ENCODE results near the gene MLLT10.
"Not testable (repeated sequence)": the region's sequence is repeated elsewhere in the genome, so short reads cannot be mapped to it uniquely, and the experiment has no call there.

Gene MLLT10

GRCh38 chr10:21587391-21587790, 53.4 kb downstream of the MLLT10 start:
- TF ChIP-seq CTCF (IDR thresholded peaks at IDR 0.05; ENCODE audit: low read depth, low read length): no peak

GRCh38 chr10:21588159-21588558, 54.1 kb downstream of the MLLT10 start:
- DNase-seq (ENCODE audit: low read depth in 2 of 2): not testable (repeated sequence)

More at GRCh38 chr10:21587391-21587790, 53.4 kb downstream of the MLLT10 start:
- DNase-seq (ENCODE audit: low read depth in 2 of 2): no peak
- H3K4me3 ChIP-seq (replicated peaks in 1 of 2; ENCODE audit: low read depth in 2 of 2, low read length in 2 of 2): no peak overlapping the region

GRCh38 chr10:21593986-21594385, 60.0 kb downstream of the MLLT10 start:
- H3K4me3 ChIP-seq (replicated peaks in 1 of 2; ENCODE audit: low read depth in 2 of 2, low read length in 2 of 2): no peak overlapping the region
- no peak for DNase-seq (ENCODE audit: low read depth in 2 of 2)
- no peak for TF ChIP-seq CTCF (IDR thresholded peaks at IDR 0.05; ENCODE audit: low read depth, low read length)

More at GRCh38 chr10:21588159-21588558, 54.1 kb downstream of the MLLT10 start:
- not testable (repeated sequence) for H3K4me3 ChIP-seq (replicated peaks in 1 of 2; ENCODE audit: low read depth in 2 of 2, low read length in 2 of 2)

GRCh38 chr10:21599582-21599981, 65.5 kb downstream of the MLLT10 start:
- no peak overlapping the region for H3K4me3 ChIP-seq (replicated peaks in 1 of 2; ENCODE audit: low read depth in 2 of 2, low read length in 2 of 2)
- TF ChIP-seq CTCF (IDR thresholded peaks at IDR 0.05; ENCODE audit: low read depth, low read length): no peak
- DNase-seq (ENCODE audit: low read depth in 2 of 2): peak in 1 of 2 donors; percentile 5

- no peak for DNase-seq (ENCODE audit: low read depth in 2 of 2)
- H3K4me3 ChIP-seq (replicated peaks in 1 of 2; ENCODE audit: low read depth in 2 of 2, low read length in 2 of 2): no peak overlapping the region
- TF ChIP-seq CTCF (IDR thresholded peaks at IDR 0.05; ENCODE audit: low read depth, low read length): no peak
Measured at GRCh38 chr10:21600804-21601433, 66.9 kb downstream of the MLLT10 start.

GRCh38 chr10:21602313-21602712, 68.3 kb downstream of the MLLT10 start:
- H3K4me3 ChIP-seq (replicated peaks in 1 of 2; ENCODE audit: low read depth in 2 of 2, low read length in 2 of 2): no peak overlapping the region
- TF ChIP-seq CTCF (IDR thresholded peaks at IDR 0.05; ENCODE audit: low read depth, low read length): no peak
- no peak for DNase-seq (ENCODE audit: low read depth in 2 of 2)

- TF ChIP-seq CTCF (IDR thresholded peaks at IDR 0.05; ENCODE audit: low read depth, low read length): no peak
- no peak overlapping the region for H3K4me3 ChIP-seq (replicated peaks in 1 of 2; ENCODE audit: low read depth in 2 of 2, low read length in 2 of 2)
- no peak for DNase-seq (ENCODE audit: low read depth in 2 of 2)
Measured at GRCh38 chr10:21603721-21604120, 69.7 kb downstream of the MLLT10 start.

Data from cardiac fibroblast (primary cell).